Measurements from ENCODE around the gene MAFB.
A peak's percentile ranks its signal among the peaks of the same experiment; 100 is the strongest.

The MAFB gene

DNA sequence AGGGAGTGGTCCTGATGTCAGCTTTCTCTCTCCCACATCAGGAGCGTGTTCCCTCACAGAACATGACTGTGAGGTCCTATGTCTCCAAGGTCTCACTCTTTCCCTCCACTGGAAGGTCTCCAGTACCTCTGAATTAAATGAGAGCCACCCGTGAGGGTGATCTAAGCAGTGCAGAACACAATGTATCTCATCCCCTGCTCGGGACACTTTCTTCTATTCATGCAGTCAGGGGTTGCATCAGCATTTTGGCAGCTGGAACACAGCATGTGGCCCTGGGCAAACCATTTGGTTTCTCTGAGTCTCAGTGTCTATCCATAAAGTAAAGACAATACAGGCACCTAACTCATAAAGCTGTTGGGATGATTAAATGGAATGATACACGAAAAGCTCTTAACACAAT is 34.2 kb downstream of the MAFB start:
- H3K4me3 ChIP-seq (ENCODE audit: low read depth, low read length) = no peak overlapping the region
- DNase-seq (ENCODE audit: low read depth) = no peak
- TF ChIP-seq, protein P1, sequence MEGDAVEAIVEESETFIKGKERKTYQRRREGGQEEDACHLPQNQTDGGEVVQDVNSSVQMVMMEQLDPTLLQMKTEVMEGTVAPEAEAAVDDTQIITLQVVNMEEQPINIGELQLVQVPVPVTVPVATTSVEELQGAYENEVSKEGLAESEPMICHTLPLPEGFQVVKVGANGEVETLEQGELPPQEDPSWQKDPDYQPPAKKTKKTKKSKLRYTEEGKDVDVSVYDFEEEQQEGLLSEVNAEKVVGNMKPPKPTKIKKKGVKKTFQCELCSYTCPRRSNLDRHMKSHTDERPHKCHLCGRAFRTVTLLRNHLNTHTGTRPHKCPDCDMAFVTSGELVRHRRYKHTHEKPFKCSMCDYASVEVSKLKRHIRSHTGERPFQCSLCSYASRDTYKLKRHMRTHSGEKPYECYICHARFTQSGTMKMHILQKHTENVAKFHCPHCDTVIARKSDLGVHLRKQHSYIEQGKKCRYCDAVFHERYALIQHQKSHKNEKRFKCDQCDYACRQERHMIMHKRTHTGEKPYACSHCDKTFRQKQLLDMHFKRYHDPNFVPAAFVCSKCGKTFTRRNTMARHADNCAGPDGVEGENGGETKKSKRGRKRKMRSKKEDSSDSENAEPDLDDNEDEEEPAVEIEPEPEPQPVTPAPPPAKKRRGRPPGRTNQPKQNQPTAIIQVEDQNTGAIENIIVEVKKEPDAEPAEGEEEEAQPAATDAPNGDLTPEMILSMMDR (IDR thresholded peaks at IDR 0.05; ENCODE audit: control insufficient read depth, extremely low read depth, insufficient read depth) = no peak

DNA sequence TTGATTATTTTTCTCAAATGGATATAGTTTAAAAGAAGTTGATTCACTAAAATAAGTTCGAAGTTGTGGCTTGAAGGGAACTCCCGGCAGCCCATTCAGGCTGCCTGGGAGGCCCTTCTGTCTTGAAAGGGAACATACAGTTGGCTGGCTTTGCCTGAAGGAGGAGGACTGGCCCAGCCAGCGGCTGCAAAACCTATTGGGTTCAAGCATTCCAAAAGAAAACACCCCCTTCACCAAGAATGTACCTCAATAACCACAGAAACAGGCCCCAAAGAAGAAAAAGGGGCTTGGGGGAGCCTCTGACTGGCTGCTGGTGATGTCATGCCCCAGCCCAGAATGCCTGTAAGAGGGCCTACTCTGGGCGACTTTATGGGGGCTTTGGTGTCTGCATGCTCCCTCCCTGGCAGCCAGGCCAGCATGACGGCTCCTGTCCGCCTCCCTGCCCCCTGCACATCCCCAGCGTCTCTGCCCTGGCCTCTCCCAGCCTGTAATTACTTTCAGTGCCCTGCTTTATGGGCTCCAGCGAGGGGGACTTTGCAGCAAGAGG is 36.5 kb downstream of the MAFB start:
- DNase-seq (ENCODE audit: low read depth) = no peak
- TF ChIP-seq, protein P1 (IDR thresholded peaks at IDR 0.05; ENCODE audit: control insufficient read depth, extremely low read depth, insufficient read depth) = no peak

DNA sequence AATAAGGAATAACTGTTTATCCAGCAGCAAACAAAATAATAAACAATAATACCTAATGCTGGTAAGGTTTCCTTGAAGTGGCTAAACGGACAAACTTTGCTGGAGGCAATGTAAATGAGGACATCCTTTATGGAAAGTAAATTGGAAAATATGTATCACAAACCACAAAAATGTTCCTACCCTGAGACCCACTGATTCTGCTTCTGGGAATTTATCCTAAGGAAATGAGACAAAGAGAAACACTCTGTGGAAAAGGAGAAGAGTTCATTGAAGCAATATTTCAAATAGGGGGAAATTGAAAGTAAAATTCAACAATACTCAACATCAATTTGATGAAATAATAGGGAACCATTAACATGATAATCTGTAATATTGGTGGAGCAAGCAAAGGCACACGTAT is 37.9 kb downstream of the MAFB start:
- DNase-seq (ENCODE audit: low read depth) = no peak
- H3K4me3 ChIP-seq (ENCODE audit: low read depth, low read length) = no peak overlapping the region
- TF ChIP-seq, protein P1 (IDR thresholded peaks at IDR 0.05; ENCODE audit: control insufficient read depth, extremely low read depth, insufficient read depth) = no peak

More for the DNA sequence above, 36.5 kb downstream of the MAFB start:
- H3K4me3 ChIP-seq (ENCODE audit: low read depth, low read length) = no peak overlapping the region

DNA sequence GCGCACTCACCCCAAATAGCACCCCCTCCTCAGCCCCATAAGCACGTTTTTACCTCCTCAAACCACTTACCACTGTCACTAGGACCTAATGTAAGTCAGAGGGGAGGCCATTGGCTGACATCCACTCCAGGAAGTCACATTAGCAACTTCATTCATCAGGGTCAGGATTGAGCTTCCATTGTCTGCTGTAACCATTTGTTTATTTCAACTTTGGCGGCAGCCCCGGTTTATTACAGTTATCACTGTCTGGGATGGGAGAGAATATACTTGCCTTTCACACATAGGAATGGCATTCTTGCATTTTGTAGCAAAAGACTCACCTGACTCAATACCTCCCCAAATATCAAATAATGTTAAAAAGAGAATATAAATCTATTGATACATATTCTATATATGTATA is 38.3 kb downstream of the MAFB start:
- H3K4me3 ChIP-seq (ENCODE audit: low read depth, low read length) = no peak overlapping the region
- TF ChIP-seq, protein P1 (IDR thresholded peaks at IDR 0.05; ENCODE audit: control insufficient read depth, extremely low read depth, insufficient read depth) = no peak
- no peak for DNase-seq (ENCODE audit: low read depth)

DNA sequence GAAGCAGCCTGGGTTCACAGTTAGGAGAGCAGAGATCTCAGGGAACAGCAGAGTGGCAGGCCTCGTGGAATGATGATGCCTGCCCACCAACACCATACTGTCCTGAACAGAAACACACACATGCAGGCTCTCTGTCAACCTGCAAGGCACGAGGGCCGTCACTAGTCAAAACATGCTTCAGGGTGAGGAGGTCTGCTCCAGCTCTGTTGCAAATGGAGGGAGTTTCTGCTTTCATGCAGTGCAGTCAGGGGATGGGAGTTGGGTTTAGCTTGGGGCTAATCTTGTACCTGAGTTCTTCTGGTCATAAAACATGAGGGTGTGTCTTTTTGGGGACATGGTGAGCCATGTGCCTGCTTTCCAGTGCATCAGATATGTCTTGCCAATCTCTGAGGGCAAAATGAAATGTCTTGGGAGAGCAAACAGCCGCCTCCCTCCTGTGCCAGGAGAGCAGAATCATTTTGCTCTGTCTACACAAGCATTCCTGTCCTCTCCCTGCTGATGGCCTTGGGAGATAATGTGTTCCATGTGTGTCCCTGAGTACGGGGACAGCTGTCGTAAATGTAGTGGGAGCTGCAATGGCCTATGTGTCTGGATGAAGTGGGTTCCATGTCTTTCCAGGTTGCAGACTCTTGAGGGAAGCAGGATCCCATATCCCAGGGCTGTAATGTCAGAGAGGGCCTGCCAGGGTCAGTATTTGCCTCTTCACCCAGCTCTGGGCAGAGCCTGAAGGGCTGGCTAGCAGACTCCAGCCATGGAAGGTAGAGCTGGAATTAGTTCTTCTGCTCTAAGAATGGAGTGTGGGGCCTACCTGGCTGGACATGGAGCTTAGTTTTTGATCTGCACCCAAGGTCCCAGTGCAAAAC is 40.6 kb downstream of the MAFB start:
- peak; percentile 26 for DNase-seq (ENCODE audit: low read depth)
- TF ChIP-seq, protein P1 (IDR thresholded peaks at IDR 0.05; ENCODE audit: control insufficient read depth, extremely low read depth, insufficient read depth) = no peak
- H3K4me3 ChIP-seq (ENCODE audit: low read depth, low read length) = no peak overlapping the region

DNA sequence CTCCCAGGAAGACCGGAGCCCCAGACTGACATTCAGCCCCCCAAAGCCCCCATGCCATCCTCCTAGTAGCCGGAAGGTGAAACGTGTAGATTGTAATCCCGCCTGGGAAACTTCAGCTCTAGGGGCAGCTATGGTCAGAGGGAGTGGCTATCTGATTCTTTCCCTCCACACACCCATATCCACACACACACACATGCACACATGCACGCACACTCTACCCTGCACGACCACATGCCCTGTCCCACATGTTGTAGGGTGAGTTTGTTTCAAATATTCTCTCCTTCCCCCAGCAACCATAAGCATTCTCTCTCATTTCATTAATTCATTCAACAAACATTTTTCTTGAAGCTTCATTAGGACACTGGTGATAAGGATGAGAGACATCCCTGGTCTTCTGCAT is 42.2 kb downstream of the MAFB start:
- DNase-seq (ENCODE audit: low read depth) = no peak
- no peak overlapping the region for H3K4me3 ChIP-seq (ENCODE audit: low read depth, low read length)
- TF ChIP-seq, protein P1 (IDR thresholded peaks at IDR 0.05; ENCODE audit: control insufficient read depth, extremely low read depth, insufficient read depth) = no peak

All from LNCaP clone FGC (cell line).